Endothelial cell of umbilical vein (primary cell): Measurements from ENCODE around the gene DYNC1H1. TPM values are rescaled to one million over a fixed set of nuclear protein-coding genes. Genes with fewer than 3 reads are reported as not detected.

ENCODE experiments used
- BruUV-seq: library from RNA; stranded (reverse); fragments of 400-500 nt; replicated peaks from 2 replicates; lab custom pipeline; 2021; lab: Mats Ljungman, UMichigan
- CTCF ChIA-PET: fragments of 300-600, 350-600 bp; sonication (Branson Sonifier 250); formaldehyde crosslinking; loops from one replicate; lab custom pipeline; 2021; ENCODE audit warnings: antibody characterized with exemption, inconsistent platforms; lab: Charles Lee
- POLR2A ChIA-PET: fragments of 300-600, 350-600 bp; sonication (Branson Sonifier 250); formaldehyde crosslinking; loops from one replicate; lab custom pipeline; 2021; ENCODE audit warnings: antibody characterized with exemption, inconsistent platforms; lab: Charles Lee
- DNase-seq: peaks from one replicate; pipeline ENCODE4 v3.0.0-alpha.2; 2011; ENCODE audit warnings: low read depth, low spot score
- FAIRE-seq: peaks from 2 replicates; lab custom pipeline; 2011; peaks lifted over from hg19 to GRCh38; lab: Jason Lieb, UNC
- H2AFZ ChIP-seq: 2 replicates; pipeline ENCODE4 v1.6.0; 2012; ENCODE audit warnings: low read depth, low read length, control low read depth, inconsistent platforms
- H3K27ac ChIP-seq: 2 replicates; pipeline ENCODE4 v1.5.1; 2011; ENCODE audit warnings: low read depth, mild to moderate bottlenecking, control low read depth, low read length, moderate library complexity; ENCODE audit not compliant: insufficient read depth
- H3K27me3 ChIP-seq, 2 experiments: 2 replicates each; pipeline versions ENCODE4 v1.6.0 to v1.6.1; 2011; ENCODE audit warnings: low read length in 2 of 2, mixed read lengths in 1 of 2; ENCODE audit not compliant: control insufficient read depth in 2 of 2, insufficient read depth in 2 of 2
- H3K36me3 ChIP-seq, 2 experiments: 2 replicates in 1 of 2; 3 replicates in 1 of 2; pipeline ENCODE4 v1.5.1; 2011; ENCODE audit warnings: low read length in 2 of 2, mild to moderate bottlenecking in 1 of 2, moderate library complexity in 1 of 2; ENCODE audit not compliant: control insufficient read depth in 2 of 2, insufficient read depth in 2 of 2; ENCODE audit errors: extremely low read depth in 1 of 2
- H3K4me1 ChIP-seq: 3 replicates; pipeline ENCODE4 v1.5.1; 2011; ENCODE audit warnings: mild to moderate bottlenecking, low read length; ENCODE audit not compliant: control insufficient read depth, insufficient read depth; ENCODE audit errors: extremely low read depth
- H3K4me2 ChIP-seq: 2 replicates; pipeline ENCODE4 v1.6.1; 2011; ENCODE audit warnings: low read length, control low read depth, mixed read lengths; ENCODE audit not compliant: insufficient read depth
- H3K4me3 ChIP-seq, 3 experiments: fragments of 200-600 bp in 1 of 3; sonication (generic), shearing (Covaris generic) in 1 of 3; replicated peaks in 1 of 3; 2 replicates each; pipeline ENCODE4 v1.5.1; 2011 to 2016; ENCODE audit warnings: control low read depth in 3 of 3, low read length in 3 of 3, mild to moderate bottlenecking in 2 of 3, inconsistent platforms in 1 of 3, low read depth in 1 of 3, moderate library complexity in 1 of 3; ENCODE audit not compliant: insufficient read depth in 1 of 3
- H3K79me2 ChIP-seq: 2 replicates; pipeline ENCODE4 v1.6.0; 2012; ENCODE audit warnings: low read length, inconsistent platforms; ENCODE audit not compliant: control insufficient read depth, insufficient read depth
- H3K9ac ChIP-seq: replicated peaks from 2 replicates; pipeline ENCODE3; 2011; ENCODE audit warnings: low read length, control low read depth; ENCODE audit not compliant: insufficient read depth; ENCODE audit errors: extremely low read depth
- H3K9me1 ChIP-seq: replicated peaks from 3 replicates; pipeline ENCODE4 v1.6.0; 2011; ENCODE audit warnings: mild to moderate bottlenecking, low read length; ENCODE audit not compliant: control insufficient read depth, insufficient read depth; ENCODE audit errors: extremely low read depth
- H3K9me3 ChIP-seq: replicated peaks from 2 replicates; pipeline ENCODE4 v1.5.1; 2012; ENCODE audit warnings: low read length, inconsistent platforms; ENCODE audit not compliant: control insufficient read depth, insufficient read depth
- H4K20me1 ChIP-seq: replicated peaks from 2 replicates; pipeline ENCODE3; 2011; ENCODE audit warnings: mild to moderate bottlenecking, low read length; ENCODE audit not compliant: control insufficient read depth, insufficient read depth; ENCODE audit errors: extremely low read depth
- EZH2 ChIP-seq: IDR thresholded peaks from 2 replicates; pipeline ENCODE4 v1.6.1; 2012; ENCODE audit warnings: borderline replicate concordance, low read depth, mild to moderate bottlenecking, moderate library complexity, low read length, inconsistent platforms; ENCODE audit not compliant: severe bottlenecking
- FOS ChIP-seq: IDR thresholded peaks from 2 replicates; pipeline ENCODE4 v1.6.1; 2011; ENCODE audit warnings: mild to moderate bottlenecking, low read length, moderate library complexity, borderline replicate concordance; ENCODE audit not compliant: insufficient read depth
- GATA2 ChIP-seq: IDR thresholded peaks from 2 replicates; pipeline ENCODE4 v1.7.0; 2011; ENCODE audit warnings: low read depth, mild to moderate bottlenecking, moderate library complexity, mixed read lengths, low read length; ENCODE audit not compliant: insufficient read length, insufficient read depth
- JUN ChIP-seq: IDR thresholded peaks from 2 replicates; pipeline ENCODE4 v1.6.1; 2011; ENCODE audit warnings: borderline replicate concordance, low read depth; ENCODE audit not compliant: insufficient read length, insufficient read depth
- MYC ChIP-seq: IDR thresholded peaks from one replicate; pipeline ENCODE4 v1.6.1; 2011; ENCODE audit warnings: mild to moderate bottlenecking, low read depth, low read length
- POLR2A ChIP-seq: IDR thresholded peaks from 2 replicates; pipeline ENCODE4 v1.6.1; 2012; ENCODE audit warnings: low read depth, mild to moderate bottlenecking, control low read depth, low read length
- POLR2AphosphoS5 ChIP-seq: IDR thresholded peaks from 2 replicates; pipeline ENCODE4 v1.6.1; 2012; ENCODE audit warnings: low read depth, mild to moderate bottlenecking, control low read depth, low read length, moderate library complexity; ENCODE audit not compliant: insufficient read depth
- dilution Hi-C: fragments of 300-500 bp; cut with MboI; formaldehyde crosslinking; loops from one replicate; pipeline ENCODE4 v1.15.0; 2019; ENCODE audit warnings: low sequenced_read_pairs; ENCODE audit not compliant: extremely low pct_ligation_motif_present
- intact Hi-C: fragments of 100-400 bp; cut with micrococcal nuclease; formaldehyde crosslinking; loops from one replicate; pipeline ENCODE4 v1.10.0; 2022
- polyA plus RNA-seq, 4 experiments: library from polyadenylated mRNA; depleted of rRNA in 3 of 4; stranded (reverse) in 3 of 4; unstranded in 1 of 4; fragments of >200 nt; gene quantifications; 2 replicates each; pipeline versions ENCODE4 v1.2.1 to v1.2.3, GENCODE V29; 2011 to 2012; ENCODE audit warnings: missing spikeins in 1 of 4
- total RNA-seq: library from RNA; stranded (reverse); gene quantifications from 2 replicates; pipeline ENCODE4 v1.2.3, GENCODE V29; 2021
- TF ChIP-seq, protein P1 (sequence below), 2 donors: IDR thresholded peaks; 1 replicate in 1 of 2; 2 replicates in 1 of 2; pipeline ENCODE4 v1.5.1; 2011; ENCODE audit warnings: low read length in 2 of 2, mild to moderate bottlenecking in 2 of 2, moderate library complexity in 2 of 2, control low read depth in 1 of 2, inconsistent platforms in 1 of 2, low read depth in 1 of 2; ENCODE audit not compliant: insufficient read depth in 1 of 2; ENCODE audit errors: extremely low read depth in 1 of 2
- TF ChIP-seq, protein P2 (sequence below): IDR thresholded peaks from 2 replicates; pipeline ENCODE4 v1.6.1; 2011; ENCODE audit not compliant: insufficient read depth, insufficient read length

Gene DYNC1H1
- total and polyA plus RNA-seq, 2 donors (not counting 3 experiments of a cell fraction or from before 2014, with no cell fraction given) = 254 to 648 TPM

DNA sequence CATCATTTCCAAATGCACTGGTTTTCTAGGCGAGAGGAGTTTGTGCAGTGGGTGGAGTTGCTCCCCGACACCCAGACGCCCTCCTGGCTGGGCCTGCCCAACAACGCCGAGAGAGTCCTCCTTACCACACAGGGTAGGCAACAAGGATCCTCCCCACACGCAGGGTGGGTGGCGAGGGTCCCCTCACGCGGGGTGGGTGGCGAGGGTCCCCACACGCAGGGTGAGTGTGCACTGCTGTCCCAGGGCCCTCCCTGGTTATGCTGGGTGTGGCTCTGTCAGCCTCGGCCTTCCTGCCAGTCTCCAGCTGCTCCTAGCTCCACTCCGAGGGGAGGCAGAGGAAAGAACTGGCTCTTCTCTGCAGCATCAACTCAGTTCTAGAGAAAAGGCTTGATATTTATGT lies 80.2 kb downstream of the DYNC1H1 start:
- no peaks in the 10 kb centered on the region for H3K79me2 ChIP-seq
- H3K9me3 ChIP-seq = no peaks in the 10 kb centered on the region
- no peaks in the 10 kb centered on the region for H3K27me3 ChIP-seq
- no peak overlapping the region for H3K27ac ChIP-seq
- H3K36me3 ChIP-seq = peaks cover 32 to 77% of the 10 kb centered on the region in 2 experiments
- no peaks in the 10 kb centered on the region for H4K20me1 ChIP-seq
- DNase-seq (no peak), FAIRE-seq (no peak)
- POLR2A ChIA-PET = no interaction called here
- dilution Hi-C loops = no loop called here
- H3K4me3 ChIP-seq = no peak overlapping the region
- H3K4me1 ChIP-seq = no peaks in the 10 kb centered on the region
- no TSS peak for BruUV-seq
- intact Hi-C loops = no loop called here
- H2AFZ ChIP-seq = no peak overlapping the region
- CTCF ChIA-PET = no interaction called here
- TF ChIP-seq, protein P1, sequence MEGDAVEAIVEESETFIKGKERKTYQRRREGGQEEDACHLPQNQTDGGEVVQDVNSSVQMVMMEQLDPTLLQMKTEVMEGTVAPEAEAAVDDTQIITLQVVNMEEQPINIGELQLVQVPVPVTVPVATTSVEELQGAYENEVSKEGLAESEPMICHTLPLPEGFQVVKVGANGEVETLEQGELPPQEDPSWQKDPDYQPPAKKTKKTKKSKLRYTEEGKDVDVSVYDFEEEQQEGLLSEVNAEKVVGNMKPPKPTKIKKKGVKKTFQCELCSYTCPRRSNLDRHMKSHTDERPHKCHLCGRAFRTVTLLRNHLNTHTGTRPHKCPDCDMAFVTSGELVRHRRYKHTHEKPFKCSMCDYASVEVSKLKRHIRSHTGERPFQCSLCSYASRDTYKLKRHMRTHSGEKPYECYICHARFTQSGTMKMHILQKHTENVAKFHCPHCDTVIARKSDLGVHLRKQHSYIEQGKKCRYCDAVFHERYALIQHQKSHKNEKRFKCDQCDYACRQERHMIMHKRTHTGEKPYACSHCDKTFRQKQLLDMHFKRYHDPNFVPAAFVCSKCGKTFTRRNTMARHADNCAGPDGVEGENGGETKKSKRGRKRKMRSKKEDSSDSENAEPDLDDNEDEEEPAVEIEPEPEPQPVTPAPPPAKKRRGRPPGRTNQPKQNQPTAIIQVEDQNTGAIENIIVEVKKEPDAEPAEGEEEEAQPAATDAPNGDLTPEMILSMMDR (IDR thresholded peaks at IDR 0.05; ENCODE audit: extremely low read depth in 1 of 2, insufficient read depth in 1 of 2, low read depth in 1 of 2, low read length in 2 of 2) = no peak
- TF ChIP-seq JUN (no peak), POLR2AphosphoS5 (no peak), MYC (no peak), EZH2 (no peak), POLR2A (no peak), GATA2 (no peak), FOS (no peak)
- TF ChIP-seq, protein P2, sequence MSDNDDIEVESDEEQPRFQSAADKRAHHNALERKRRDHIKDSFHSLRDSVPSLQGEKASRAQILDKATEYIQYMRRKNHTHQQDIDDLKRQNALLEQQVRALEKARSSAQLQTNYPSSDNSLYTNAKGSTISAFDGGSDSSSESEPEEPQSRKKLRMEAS = no peak
- no peaks in the 10 kb centered on the region for H3K9me1 ChIP-seq
- H3K9ac ChIP-seq = no peak overlapping the region
- H3K4me2 ChIP-seq = no peak overlapping the region
